ENCODE results near the gene PTGES3. TPM values are rescaled to one million over a fixed set of nuclear protein-coding genes. Genes with fewer than 3 reads are reported as not detected.

PTGES3 gene
- total and polyA plus RNA-seq, 10 of the 15 experiments (the other 5 are each of a cell fraction or from before 2014, with no cell fraction given), result 117 to 520 (median 175) TPM

DNA sequence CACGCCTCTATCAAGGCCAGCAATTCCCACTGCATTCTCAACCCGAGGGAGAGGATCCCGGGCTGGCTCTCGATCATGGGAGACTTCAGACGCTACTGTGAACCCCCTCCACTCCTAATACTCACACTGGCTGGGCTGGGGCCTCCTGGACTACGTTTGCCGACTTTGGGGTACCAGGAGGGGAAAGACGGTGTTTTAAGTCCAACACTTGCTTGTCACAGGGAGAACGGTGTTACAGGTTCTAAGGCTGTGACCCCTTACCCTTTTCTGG lies 36.6 kb upstream of the PTGES3 start:
- DNase-seq (ENCODE audit: low read depth, low spot score) (no peak), ATAC-seq (peak; percentile 1; the same call in 2 of the 3 replicates), FAIRE-seq (no peak)
- ChIA-PET SMC1A (ENCODE audit: uncharacterized antibody, unreplicated experiment) (interaction anchor here (1.0 to 1.8 kb wide), 4 partner anchors 23 to 89 kb away, joined by 3 to 11 read pairs (median 6); partner anchors contain the start of gene PTGES3), POLR2A (interaction anchor here (1.0 to 2.6 kb wide), 3 partner anchors 89 to 797 kb away, joined by 3 to 26 read pairs (median 4); partner anchors contain the start of genes PYM1 and SHMT2), CTCF (interaction anchor here (1.1 to 1.8 kb wide), 2 partner anchors 88 to 133 kb away, joined by 3 to 14 read pairs; no protein-coding TSS in a partner anchor), RAD21 (ENCODE audit: unreplicated experiment) (interaction anchor here (1.1 to 2.1 kb wide), 4 partner anchors 27 to 91 kb away, joined by 5 to 19 read pairs (median 8); partner anchors contain the start of gene PTGES3)
- Histone ChIP-seq H4K20me1 (ENCODE audit: control insufficient read depth, insufficient read depth) (peaks cover 19% of the 10 kb centered on the region), H3K9me3 (replicated peaks; ENCODE audit: control insufficient read depth, insufficient read depth, low read length) (no peaks in the 10 kb centered on the region), H3K9ac (ENCODE audit: control insufficient read depth, insufficient read depth, low read length) (peak overlapping the region; percentile 99), H3K4me2 (ENCODE audit: control insufficient read depth, insufficient read depth) (peak overlapping the region; percentile 91), H3K36me3 (ENCODE audit: control insufficient read depth in 2 of 2, insufficient read depth in 2 of 2, low read length in 1 of 2) (peaks cover 8 to 29% of the 10 kb centered on the region in 2 experiments), H3K27ac (ENCODE audit: control insufficient read depth, insufficient read depth) (peak overlapping the region; percentile 93), H3K27me3 (replicated peaks in 1 of 2; ENCODE audit: control insufficient read depth in 2 of 2, insufficient read depth in 2 of 2, low read length in 1 of 2) (no peaks in the 10 kb centered on the region), H3K4me3 (peak overlapping the region; percentile 97), H3K4me1 (ENCODE audit: control insufficient read depth, insufficient read depth, low read length) (peaks cover 30% of the 10 kb centered on the region), H2AFZ (ENCODE audit: control insufficient read depth, low read depth, low read length) (no peak overlapping the region; the same call in 1 of the 2 replicates), H3K79me2 (ENCODE audit: control insufficient read depth, insufficient read depth, low read length) (peaks cover 56% of the 10 kb centered on the region)
- intact Hi-C loops (cut with micrococcal nuclease; ENCODE audit: unreplicated experiment) (loop anchor here (2.0 kb wide), 1 partner anchor 88 kb away; no protein-coding TSS in a partner anchor), in situ Hi-C loops (cut with MboI) (no loop called here)
- WGBS (ENCODE audit: insufficient coverage, insufficient replicate concordance, low lambda C conversion rate, missing lambda C conversion rate), result under 1% methylated on average over 9 of the region's 9 CpGs
- TSS peak; percentile 76 for BruUV-seq (replicated peaks)
- TF ChIP-seq, protein P1, sequence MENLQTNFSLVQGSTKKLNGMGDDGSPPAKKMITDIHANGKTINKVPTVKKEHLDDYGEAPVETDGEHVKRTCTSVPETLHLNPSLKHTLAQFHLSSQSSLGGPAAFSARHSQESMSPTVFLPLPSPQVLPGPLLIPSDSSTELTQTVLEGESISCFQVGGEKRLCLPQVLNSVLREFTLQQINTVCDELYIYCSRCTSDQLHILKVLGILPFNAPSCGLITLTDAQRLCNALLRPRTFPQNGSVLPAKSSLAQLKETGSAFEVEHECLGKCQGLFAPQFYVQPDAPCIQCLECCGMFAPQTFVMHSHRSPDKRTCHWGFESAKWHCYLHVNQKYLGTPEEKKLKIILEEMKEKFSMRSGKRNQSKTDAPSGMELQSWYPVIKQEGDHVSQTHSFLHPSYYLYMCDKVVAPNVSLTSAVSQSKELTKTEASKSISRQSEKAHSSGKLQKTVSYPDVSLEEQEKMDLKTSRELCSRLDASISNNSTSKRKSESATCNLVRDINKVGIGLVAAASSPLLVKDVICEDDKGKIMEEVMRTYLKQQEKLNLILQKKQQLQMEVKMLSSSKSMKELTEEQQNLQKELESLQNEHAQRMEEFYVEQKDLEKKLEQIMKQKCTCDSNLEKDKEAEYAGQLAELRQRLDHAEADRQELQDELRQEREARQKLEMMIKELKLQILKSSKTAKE (IDR thresholded peaks at IDR 0.05; ENCODE audit: low read depth, poor library complexity, severe bottlenecking), result peak; percentile 4
- TF ChIP-seq POLR2AphosphoS2 (IDR thresholded peaks at IDR 0.05; ENCODE audit: low read depth, low read length) (no peak; the same call in 1 of the 2 replicates), NFYA (IDR thresholded peaks at IDR 0.05; ENCODE audit: borderline replicate concordance, low read depth, low read length) (no peak), EGR1 (IDR thresholded peaks at IDR 0.05; ENCODE audit: borderline replicate concordance in 1 of 2, low read depth in 2 of 2, low read length in 2 of 2) (no peak), CEBPB (IDR thresholded peaks at IDR 0.05; ENCODE audit: borderline replicate concordance in 1 of 2, low read depth in 2 of 2, low read length in 2 of 2) (no peak), WRNIP1 (IDR thresholded peaks at IDR 0.05; ENCODE audit: borderline replicate concordance, low read depth, low read length) (0 out of 2 replicates have a peak, but pooled peaks have one; percentile 58)
- TF ChIP-seq, protein P2, sequence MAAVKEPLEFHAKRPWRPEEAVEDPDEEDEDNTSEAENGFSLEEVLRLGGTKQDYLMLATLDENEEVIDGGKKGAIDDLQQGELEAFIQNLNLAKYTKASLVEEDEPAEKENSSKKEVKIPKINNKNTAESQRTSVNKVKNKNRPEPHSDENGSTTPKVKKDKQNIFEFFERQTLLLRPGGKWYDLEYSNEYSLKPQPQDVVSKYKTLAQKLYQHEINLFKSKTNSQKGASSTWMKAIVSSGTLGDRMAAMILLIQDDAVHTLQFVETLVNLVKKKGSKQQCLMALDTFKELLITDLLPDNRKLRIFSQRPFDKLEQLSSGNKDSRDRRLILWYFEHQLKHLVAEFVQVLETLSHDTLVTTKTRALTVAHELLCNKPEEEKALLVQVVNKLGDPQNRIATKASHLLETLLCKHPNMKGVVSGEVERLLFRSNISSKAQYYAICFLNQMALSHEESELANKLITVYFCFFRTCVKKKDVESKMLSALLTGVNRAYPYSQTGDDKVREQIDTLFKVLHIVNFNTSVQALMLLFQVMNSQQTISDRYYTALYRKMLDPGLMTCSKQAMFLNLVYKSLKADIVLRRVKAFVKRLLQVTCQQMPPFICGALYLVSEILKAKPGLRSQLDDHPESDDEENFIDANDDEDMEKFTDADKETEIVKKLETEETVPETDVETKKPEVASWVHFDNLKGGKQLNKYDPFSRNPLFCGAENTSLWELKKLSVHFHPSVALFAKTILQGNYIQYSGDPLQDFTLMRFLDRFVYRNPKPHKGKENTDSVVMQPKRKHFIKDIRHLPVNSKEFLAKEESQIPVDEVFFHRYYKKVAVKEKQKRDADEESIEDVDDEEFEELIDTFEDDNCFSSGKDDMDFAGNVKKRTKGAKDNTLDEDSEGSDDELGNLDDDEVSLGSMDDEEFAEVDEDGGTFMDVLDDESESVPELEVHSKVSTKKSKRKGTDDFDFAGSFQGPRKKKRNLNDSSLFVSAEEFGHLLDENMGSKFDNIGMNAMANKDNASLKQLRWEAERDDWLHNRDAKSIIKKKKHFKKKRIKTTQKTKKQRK (IDR thresholded peaks at IDR 0.05; ENCODE audit: low read depth, low read length), result no peak
- TF ChIP-seq, protein P3, sequence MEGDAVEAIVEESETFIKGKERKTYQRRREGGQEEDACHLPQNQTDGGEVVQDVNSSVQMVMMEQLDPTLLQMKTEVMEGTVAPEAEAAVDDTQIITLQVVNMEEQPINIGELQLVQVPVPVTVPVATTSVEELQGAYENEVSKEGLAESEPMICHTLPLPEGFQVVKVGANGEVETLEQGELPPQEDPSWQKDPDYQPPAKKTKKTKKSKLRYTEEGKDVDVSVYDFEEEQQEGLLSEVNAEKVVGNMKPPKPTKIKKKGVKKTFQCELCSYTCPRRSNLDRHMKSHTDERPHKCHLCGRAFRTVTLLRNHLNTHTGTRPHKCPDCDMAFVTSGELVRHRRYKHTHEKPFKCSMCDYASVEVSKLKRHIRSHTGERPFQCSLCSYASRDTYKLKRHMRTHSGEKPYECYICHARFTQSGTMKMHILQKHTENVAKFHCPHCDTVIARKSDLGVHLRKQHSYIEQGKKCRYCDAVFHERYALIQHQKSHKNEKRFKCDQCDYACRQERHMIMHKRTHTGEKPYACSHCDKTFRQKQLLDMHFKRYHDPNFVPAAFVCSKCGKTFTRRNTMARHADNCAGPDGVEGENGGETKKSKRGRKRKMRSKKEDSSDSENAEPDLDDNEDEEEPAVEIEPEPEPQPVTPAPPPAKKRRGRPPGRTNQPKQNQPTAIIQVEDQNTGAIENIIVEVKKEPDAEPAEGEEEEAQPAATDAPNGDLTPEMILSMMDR (IDR thresholded peaks at IDR 0.05 in 2 of 3, conservative IDR thresholded peaks at IDR 0.05 in 1 of 3; ENCODE audit: control insufficient read depth in 2 of 3, extremely low read depth in 1 of 3, insufficient read depth in 1 of 3, low read depth in 3 of 3, low read length in 3 of 3), result no peak
- TF ChIP-seq, protein P4, sequence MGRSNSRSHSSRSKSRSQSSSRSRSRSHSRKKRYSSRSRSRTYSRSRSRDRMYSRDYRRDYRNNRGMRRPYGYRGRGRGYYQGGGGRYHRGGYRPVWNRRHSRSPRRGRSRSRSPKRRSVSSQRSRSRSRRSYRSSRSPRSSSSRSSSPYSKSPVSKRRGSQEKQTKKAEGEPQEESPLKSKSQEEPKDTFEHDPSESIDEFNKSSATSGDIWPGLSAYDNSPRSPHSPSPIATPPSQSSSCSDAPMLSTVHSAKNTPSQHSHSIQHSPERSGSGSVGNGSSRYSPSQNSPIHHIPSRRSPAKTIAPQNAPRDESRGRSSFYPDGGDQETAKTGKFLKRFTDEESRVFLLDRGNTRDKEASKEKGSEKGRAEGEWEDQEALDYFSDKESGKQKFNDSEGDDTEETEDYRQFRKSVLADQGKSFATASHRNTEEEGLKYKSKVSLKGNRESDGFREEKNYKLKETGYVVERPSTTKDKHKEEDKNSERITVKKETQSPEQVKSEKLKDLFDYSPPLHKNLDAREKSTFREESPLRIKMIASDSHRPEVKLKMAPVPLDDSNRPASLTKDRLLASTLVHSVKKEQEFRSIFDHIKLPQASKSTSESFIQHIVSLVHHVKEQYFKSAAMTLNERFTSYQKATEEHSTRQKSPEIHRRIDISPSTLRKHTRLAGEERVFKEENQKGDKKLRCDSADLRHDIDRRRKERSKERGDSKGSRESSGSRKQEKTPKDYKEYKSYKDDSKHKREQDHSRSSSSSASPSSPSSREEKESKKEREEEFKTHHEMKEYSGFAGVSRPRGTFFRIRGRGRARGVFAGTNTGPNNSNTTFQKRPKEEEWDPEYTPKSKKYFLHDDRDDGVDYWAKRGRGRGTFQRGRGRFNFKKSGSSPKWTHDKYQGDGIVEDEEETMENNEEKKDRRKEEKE (IDR thresholded peaks at IDR 0.05), result no peak
- TF ChIP-seq, protein P5, sequence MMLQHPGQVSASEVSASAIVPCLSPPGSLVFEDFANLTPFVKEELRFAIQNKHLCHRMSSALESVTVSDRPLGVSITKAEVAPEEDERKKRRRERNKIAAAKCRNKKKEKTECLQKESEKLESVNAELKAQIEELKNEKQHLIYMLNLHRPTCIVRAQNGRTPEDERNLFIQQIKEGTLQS (IDR thresholded peaks at IDR 0.05; ENCODE audit: borderline replicate concordance, extremely low read depth, low read depth, low read length), result no peak
